Measurements from ENCODE around the gene ERAL1.

Gene ERAL1

GRCh38 chr17:28885951-28886350 is 31.1 kb downstream of the ERAL1 start:
- DNase-seq (ENCODE audit: low spot score) (no peak), ATAC-seq (ENCODE audit: low read depth) (no peak)
- no peak overlapping the region for H3K4me3 ChIP-seq (ENCODE audit: severe bottlenecking)
- H3K27ac ChIP-seq (ENCODE audit: poor library complexity, severe bottlenecking), result no peak overlapping the region
- peaks cover 2% of the 10 kb centered on the region for H3K4me1 ChIP-seq (ENCODE audit: insufficient read depth, poor library complexity, severe bottlenecking)
- H3K9me3 ChIP-seq (ENCODE audit: severe bottlenecking), result no peaks in the 10 kb centered on the region
- H3K36me3 ChIP-seq (ENCODE audit: low read depth), result peaks cover 15% of the 10 kb centered on the region
- no peaks in the 10 kb centered on the region for H3K27me3 ChIP-seq (ENCODE audit: insufficient read depth, poor library complexity, severe bottlenecking)
- TF ChIP-seq CTCF (IDR thresholded peaks at IDR 0.05; ENCODE audit: poor library complexity, severe bottlenecking), result no peak

- Histone ChIP-seq H3K27me3 (ENCODE audit: insufficient read depth, poor library complexity, severe bottlenecking) (no peaks in the 10 kb centered on the region), H3K9me3 (ENCODE audit: severe bottlenecking) (no peaks in the 10 kb centered on the region), H3K4me3 (ENCODE audit: severe bottlenecking) (no peak overlapping the region), H3K27ac (ENCODE audit: poor library complexity, severe bottlenecking) (no peak overlapping the region), H3K36me3 (ENCODE audit: low read depth) (0 out of 2 replicates have a peak, but pooled peaks cover 3% of the 10 kb centered on the region), H3K4me1 (ENCODE audit: insufficient read depth, poor library complexity, severe bottlenecking) (peaks cover 4% of the 10 kb centered on the region)
- no peak for TF ChIP-seq CTCF (IDR thresholded peaks at IDR 0.05; ENCODE audit: poor library complexity, severe bottlenecking)
- ATAC-seq (ENCODE audit: low read depth) (no peak), DNase-seq (ENCODE audit: low spot score) (no peak)
Observed at GRCh38 chr17:28887871-28888471, 33.2 kb downstream of the ERAL1 start.

GRCh38 chr17:28888832-28889231 is 34.0 kb downstream of the ERAL1 start:
- Histone ChIP-seq H3K4me1 (ENCODE audit: insufficient read depth, poor library complexity, severe bottlenecking) (peaks cover 12% of the 10 kb centered on the region), H3K27ac (ENCODE audit: poor library complexity, severe bottlenecking) (no peak overlapping the region)
- no peak for DNase-seq (ENCODE audit: low spot score)

GRCh38 chr17:28889996-28890395 is 35.2 kb downstream of the ERAL1 start:
- no peak overlapping the region for H3K27ac ChIP-seq (ENCODE audit: poor library complexity, severe bottlenecking)
- DNase-seq (ENCODE audit: low spot score), result no peak
- TF ChIP-seq CTCF (IDR thresholded peaks at IDR 0.05; ENCODE audit: poor library complexity, severe bottlenecking), result no peak
- H3K27me3 ChIP-seq (ENCODE audit: insufficient read depth, poor library complexity, severe bottlenecking), result no peaks in the 10 kb centered on the region
- no peak for ATAC-seq (ENCODE audit: low read depth)
- 0 out of 2 replicates have a peak, but pooled peaks cover 13% of the 10 kb centered on the region for H3K36me3 ChIP-seq (ENCODE audit: low read depth)
- H3K9me3 ChIP-seq (ENCODE audit: severe bottlenecking), result no peaks in the 10 kb centered on the region
- H3K4me3 ChIP-seq (ENCODE audit: severe bottlenecking), result no peak overlapping the region
- peaks cover 16% of the 10 kb centered on the region for H3K4me1 ChIP-seq (ENCODE audit: insufficient read depth, poor library complexity, severe bottlenecking)

More at GRCh38 chr17:28888832-28889231, 34.0 kb downstream of the ERAL1 start:
- Histone ChIP-seq H3K9me3 (ENCODE audit: severe bottlenecking) (no peaks in the 10 kb centered on the region), H3K36me3 (ENCODE audit: low read depth) (0 out of 2 replicates have a peak, but pooled peaks cover 7% of the 10 kb centered on the region), H3K4me3 (ENCODE audit: severe bottlenecking) (no peak overlapping the region), H3K27me3 (ENCODE audit: insufficient read depth, poor library complexity, severe bottlenecking) (no peaks in the 10 kb centered on the region)
- TF ChIP-seq CTCF (IDR thresholded peaks at IDR 0.05; ENCODE audit: poor library complexity, severe bottlenecking), result no peak
- no peak for ATAC-seq (ENCODE audit: low read depth)

GRCh38 chr17:28891201-28891600 is 36.4 kb downstream of the ERAL1 start:
- Histone ChIP-seq H3K9me3 (ENCODE audit: severe bottlenecking) (no peaks in the 10 kb centered on the region), H3K4me3 (ENCODE audit: severe bottlenecking) (no peak overlapping the region), H3K27ac (ENCODE audit: poor library complexity, severe bottlenecking) (no peak overlapping the region), H3K4me1 (ENCODE audit: insufficient read depth, poor library complexity, severe bottlenecking) (peaks cover 22% of the 10 kb centered on the region), H3K27me3 (ENCODE audit: insufficient read depth, poor library complexity, severe bottlenecking) (no peaks in the 10 kb centered on the region), H3K36me3 (ENCODE audit: low read depth) (0 out of 2 replicates have a peak, but pooled peaks cover 17% of the 10 kb centered on the region)
- TF ChIP-seq CTCF (IDR thresholded peaks at IDR 0.05; ENCODE audit: poor library complexity, severe bottlenecking), result no peak
- DNase-seq (ENCODE audit: low spot score) (no peak), ATAC-seq (ENCODE audit: low read depth) (no peak)
